ENCODE data around the gene HIBADH. TPM values are rescaled to one million over a fixed set of nuclear protein-coding genes. Genes with fewer than 3 reads are reported as not detected.

HIBADH gene
- total RNA-seq, 1 experiment from 2014 or later, result 33.7 TPM

GRCh38 chr7:27689150-27689549, 26.5 kb upstream of the HIBADH start:
- POLR2A ChIA-PET, result no interaction called here
- H3K4me1 Mint-ChIP-seq (ENCODE audit: low read depth, unreplicated experiment), result no peaks in the 10 kb centered on the region
- Histone ChIP-seq H3K4me1 (no peaks in the 10 kb centered on the region), H3K4me3 (ENCODE audit: low read depth, low read length) (no peak overlapping the region), H3K36me3 (ENCODE audit: control insufficient read depth, insufficient read depth, low read length) (no peaks in the 10 kb centered on the region), H3K9me3 (no peaks in the 10 kb centered on the region), H3K27me3 (replicated peaks; ENCODE audit: control insufficient read depth, insufficient read depth, low read length) (no peaks in the 10 kb centered on the region; the same call in 1 of the 2 replicates)
- intact Hi-C loops (cut with micrococcal nuclease; ENCODE audit: unreplicated experiment), result loop anchor here (1.0 to 5.0 kb wide), 3 partner anchors 85 to 333 kb away; no protein-coding TSS in a partner anchor
- no peak overlapping the region for H3K27ac Mint-ChIP-seq (ENCODE audit: unreplicated experiment)
- DNase-seq, result no peak
- BruUV-seq (replicated peaks), result no TSS peak
- no peaks in the 10 kb centered on the region for H3K9me3 Mint-ChIP-seq (ENCODE audit: unreplicated experiment)
- H3K36me3 Mint-ChIP-seq (ENCODE audit: insufficient read depth, unreplicated experiment), result no peaks in the 10 kb centered on the region
- no peak overlapping the region for H3K4me3 Mint-ChIP-seq (ENCODE audit: unreplicated experiment)
- CTCF ChIA-PET, result interaction anchor here (0.6 to 1.0 kb wide), 2 partner anchors 85 to 232 kb away, joined by 3 to 4 read pairs; no protein-coding TSS in a partner anchor
- H3K27me3 Mint-ChIP-seq (ENCODE audit: insufficient read depth, unreplicated experiment), result no peaks in the 10 kb centered on the region
- no peak for TF ChIP-seq CTCF (IDR thresholded peaks at IDR 0.05; ENCODE audit: insufficient read depth in 1 of 2, low read depth in 1 of 2, low read length in 1 of 2, severe bottlenecking in 1 of 2, unreplicated experiment in 1 of 2)

- no peak for TF ChIP-seq CTCF (IDR thresholded peaks at IDR 0.05; ENCODE audit: insufficient read depth in 1 of 2, low read depth in 1 of 2, low read length in 1 of 2, severe bottlenecking in 1 of 2, unreplicated experiment in 1 of 2)
- Mint-ChIP-seq H3K36me3 (ENCODE audit: insufficient read depth, unreplicated experiment) (no peaks in the 10 kb centered on the region), H3K27ac (ENCODE audit: unreplicated experiment) (no peak overlapping the region), H3K27me3 (ENCODE audit: insufficient read depth, unreplicated experiment) (no peaks in the 10 kb centered on the region), H3K9me3 (ENCODE audit: unreplicated experiment) (no peaks in the 10 kb centered on the region), H3K4me3 (ENCODE audit: unreplicated experiment) (no peak overlapping the region), H3K4me1 (ENCODE audit: low read depth, unreplicated experiment) (no peaks in the 10 kb centered on the region)
- H3K4me3 ChIP-seq (ENCODE audit: low read depth, low read length), result no peak overlapping the region
- H3K4me1 ChIP-seq, result no peaks in the 10 kb centered on the region
- H3K27me3 ChIP-seq (replicated peaks; ENCODE audit: control insufficient read depth, insufficient read depth, low read length), result no peaks in the 10 kb centered on the region; the same call in 1 of the 2 replicates
- no peaks in the 10 kb centered on the region for H3K36me3 ChIP-seq (ENCODE audit: control insufficient read depth, insufficient read depth, low read length)
- intact Hi-C loops (cut with micrococcal nuclease; ENCODE audit: unreplicated experiment), result loop anchor here (1.0 to 5.0 kb wide), 3 partner anchors 86 to 334 kb away; no protein-coding TSS in a partner anchor
- no TSS peak for BruUV-seq (replicated peaks)
- POLR2A ChIA-PET, result no interaction called here
- no peak for DNase-seq
- CTCF ChIA-PET, result no interaction called here
- no peaks in the 10 kb centered on the region for H3K9me3 ChIP-seq
Observed at GRCh38 chr7:27688646-27689045, 26.0 kb upstream of the HIBADH start.

GRCh38 chr7:27688056-27688455, 25.4 kb upstream of the HIBADH start:
- Histone ChIP-seq H3K27me3 (replicated peaks; ENCODE audit: control insufficient read depth, insufficient read depth, low read length) (no peaks in the 10 kb centered on the region; the same call in 1 of the 2 replicates), H3K36me3 (ENCODE audit: control insufficient read depth, insufficient read depth, low read length) (no peaks in the 10 kb centered on the region), H3K4me1 (no peaks in the 10 kb centered on the region), H3K4me3 (ENCODE audit: low read depth, low read length) (no peak overlapping the region), H3K9me3 (no peaks in the 10 kb centered on the region)
- ChIA-PET POLR2A (no interaction called here), CTCF (no interaction called here)
- Mint-ChIP-seq H3K4me1 (ENCODE audit: low read depth, unreplicated experiment) (no peaks in the 10 kb centered on the region), H3K9me3 (ENCODE audit: unreplicated experiment) (no peaks in the 10 kb centered on the region), H3K4me3 (ENCODE audit: unreplicated experiment) (no peak overlapping the region), H3K27ac (ENCODE audit: unreplicated experiment) (no peak overlapping the region), H3K27me3 (ENCODE audit: insufficient read depth, unreplicated experiment) (no peaks in the 10 kb centered on the region), H3K36me3 (ENCODE audit: insufficient read depth, unreplicated experiment) (no peaks in the 10 kb centered on the region)
- TF ChIP-seq CTCF (IDR thresholded peaks at IDR 0.05; ENCODE audit: insufficient read depth in 1 of 2, low read depth in 1 of 2, low read length in 1 of 2, severe bottlenecking in 1 of 2, unreplicated experiment in 1 of 2), result no peak
- BruUV-seq (replicated peaks), result no TSS peak
- intact Hi-C loops (cut with micrococcal nuclease; ENCODE audit: unreplicated experiment), result loop anchor here (5.0 kb wide), 1 partner anchor 334 kb away; no protein-coding TSS in a partner anchor
- DNase-seq, result no peak
